ENCODE data around the gene FBN3.

DNA sequence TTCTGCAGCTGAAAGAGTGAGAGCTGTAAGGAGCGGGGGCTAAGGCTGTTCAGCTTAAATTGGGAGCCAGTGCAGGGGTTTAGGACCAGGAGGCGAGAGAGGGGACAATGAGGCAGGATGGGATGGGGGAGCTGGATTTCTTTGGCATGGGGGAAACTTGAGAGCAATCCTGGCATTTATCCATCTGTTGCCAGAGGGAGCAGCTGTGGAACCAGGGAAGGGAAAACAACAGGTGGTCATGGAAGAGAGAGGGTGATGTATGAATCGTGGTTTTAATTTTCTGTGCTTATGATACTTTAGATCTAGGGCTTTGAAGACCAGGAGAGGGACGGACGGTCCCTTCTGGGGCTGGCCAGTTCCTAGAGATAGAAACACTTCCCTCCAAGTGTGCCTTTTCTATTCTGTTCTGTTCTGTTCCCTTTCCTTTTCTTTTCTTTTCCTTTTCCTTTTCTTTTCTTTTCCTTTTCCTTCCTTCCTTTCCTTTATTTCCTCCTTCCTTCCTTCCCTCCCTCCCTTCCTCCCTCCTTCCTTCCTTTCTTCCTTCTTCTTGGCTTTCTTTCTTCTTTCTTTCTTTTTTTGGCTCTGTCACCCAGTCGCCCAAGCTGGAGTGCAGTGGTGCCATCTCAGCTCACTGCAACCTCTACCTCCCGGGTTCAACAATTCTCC, 112.8 kb downstream of the FBN3 start:
- TF ChIP-seq, protein P1, sequence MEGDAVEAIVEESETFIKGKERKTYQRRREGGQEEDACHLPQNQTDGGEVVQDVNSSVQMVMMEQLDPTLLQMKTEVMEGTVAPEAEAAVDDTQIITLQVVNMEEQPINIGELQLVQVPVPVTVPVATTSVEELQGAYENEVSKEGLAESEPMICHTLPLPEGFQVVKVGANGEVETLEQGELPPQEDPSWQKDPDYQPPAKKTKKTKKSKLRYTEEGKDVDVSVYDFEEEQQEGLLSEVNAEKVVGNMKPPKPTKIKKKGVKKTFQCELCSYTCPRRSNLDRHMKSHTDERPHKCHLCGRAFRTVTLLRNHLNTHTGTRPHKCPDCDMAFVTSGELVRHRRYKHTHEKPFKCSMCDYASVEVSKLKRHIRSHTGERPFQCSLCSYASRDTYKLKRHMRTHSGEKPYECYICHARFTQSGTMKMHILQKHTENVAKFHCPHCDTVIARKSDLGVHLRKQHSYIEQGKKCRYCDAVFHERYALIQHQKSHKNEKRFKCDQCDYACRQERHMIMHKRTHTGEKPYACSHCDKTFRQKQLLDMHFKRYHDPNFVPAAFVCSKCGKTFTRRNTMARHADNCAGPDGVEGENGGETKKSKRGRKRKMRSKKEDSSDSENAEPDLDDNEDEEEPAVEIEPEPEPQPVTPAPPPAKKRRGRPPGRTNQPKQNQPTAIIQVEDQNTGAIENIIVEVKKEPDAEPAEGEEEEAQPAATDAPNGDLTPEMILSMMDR (optimal IDR thresholded peaks at IDR 0.05 in 1 of 3, IDR thresholded peaks at IDR 0.05 in 1 of 3, conservative IDR thresholded peaks at IDR 0.05 in 1 of 3; ENCODE audit: extremely low read depth in 1 of 3, insufficient read depth in 2 of 3, low read length in 3 of 3): no peak
- no peak for TF ChIP-seq EZH2 (IDR thresholded peaks at IDR 0.05; ENCODE audit: low read length)

Data from keratinocyte (primary cell).